IPS-18a (cell line): ENCODE results near the gene SPDYC.
"Not testable (repeated sequence)": the region's sequence is repeated elsewhere in the genome, so short reads cannot be mapped to it uniquely, and the experiment has no call there.

Experiments
- H3K27ac ChIP-seq: one replicate; pipeline ENCODE4 v1.5.1; 2013; ENCODE audit warnings: low read length
- H3K27me3 ChIP-seq: one replicate; pipeline ENCODE4 v1.6.1; 2013; ENCODE audit warnings: mild to moderate bottlenecking, low read length; ENCODE audit not compliant: control insufficient read depth, insufficient read depth
- H3K36me3 ChIP-seq: one replicate; pipeline ENCODE4 v1.6.1; 2013; ENCODE audit warnings: low read depth, low read length; ENCODE audit not compliant: control insufficient read depth
- H3K4me1 ChIP-seq: one replicate; pipeline ENCODE4 v1.6.1; 2013; ENCODE audit warnings: low read depth, low read length; ENCODE audit not compliant: control insufficient read depth
- H3K4me3 ChIP-seq: one replicate; pipeline ENCODE4 v1.5.1; 2013; ENCODE audit warnings: low read length
- H3K9ac ChIP-seq: one replicate; pipeline ENCODE4 v1.6.1; 2013; ENCODE audit warnings: mild to moderate bottlenecking, low read length, moderate library complexity
- H3K9me3 ChIP-seq: one replicate; pipeline ENCODE4 v1.6.1; 2013; ENCODE audit warnings: low read depth, low read length; ENCODE audit not compliant: control insufficient read depth

SPDYC gene

DNA sequence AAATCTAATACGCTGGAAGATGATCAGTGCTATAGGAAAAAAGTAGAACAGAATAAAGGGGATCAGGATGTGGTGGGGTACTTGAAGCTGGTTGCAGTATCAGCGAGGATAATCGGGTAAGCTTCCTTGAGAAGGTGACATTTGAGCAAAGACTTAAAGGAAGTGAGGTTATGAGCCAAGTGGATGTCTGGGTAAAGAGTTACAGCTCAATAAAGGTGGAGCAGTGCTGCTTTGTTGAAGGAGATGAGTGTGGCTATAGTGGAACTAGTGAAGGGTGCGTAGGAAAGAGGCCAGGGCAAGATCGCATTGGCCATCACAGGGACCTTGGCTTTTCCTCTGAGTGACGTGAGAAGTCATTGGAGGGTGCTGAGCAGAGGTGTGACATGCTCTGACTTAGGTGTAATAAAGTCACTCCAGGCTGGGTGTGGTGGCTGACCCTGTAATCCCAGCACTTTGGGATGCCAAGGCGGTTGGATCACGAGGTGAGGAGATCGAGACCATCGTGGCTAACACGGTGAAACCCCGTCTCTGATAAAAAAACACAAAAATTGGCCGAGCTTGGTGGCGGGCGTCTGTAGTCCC lies 33.4 kb upstream of the SPDYC start:
- no peaks in the 10 kb centered on the region for H3K9me3 ChIP-seq
- H3K4me3 ChIP-seq, result no peak overlapping the region
- no peak overlapping the region for H3K9ac ChIP-seq
- no peaks in the 10 kb centered on the region for H3K27me3 ChIP-seq
- H3K4me1 ChIP-seq, result peaks cover 4% of the 10 kb centered on the region
- H3K27ac ChIP-seq, result no peak overlapping the region
- H3K36me3 ChIP-seq, result peaks cover 4% of the 10 kb centered on the region

DNA sequence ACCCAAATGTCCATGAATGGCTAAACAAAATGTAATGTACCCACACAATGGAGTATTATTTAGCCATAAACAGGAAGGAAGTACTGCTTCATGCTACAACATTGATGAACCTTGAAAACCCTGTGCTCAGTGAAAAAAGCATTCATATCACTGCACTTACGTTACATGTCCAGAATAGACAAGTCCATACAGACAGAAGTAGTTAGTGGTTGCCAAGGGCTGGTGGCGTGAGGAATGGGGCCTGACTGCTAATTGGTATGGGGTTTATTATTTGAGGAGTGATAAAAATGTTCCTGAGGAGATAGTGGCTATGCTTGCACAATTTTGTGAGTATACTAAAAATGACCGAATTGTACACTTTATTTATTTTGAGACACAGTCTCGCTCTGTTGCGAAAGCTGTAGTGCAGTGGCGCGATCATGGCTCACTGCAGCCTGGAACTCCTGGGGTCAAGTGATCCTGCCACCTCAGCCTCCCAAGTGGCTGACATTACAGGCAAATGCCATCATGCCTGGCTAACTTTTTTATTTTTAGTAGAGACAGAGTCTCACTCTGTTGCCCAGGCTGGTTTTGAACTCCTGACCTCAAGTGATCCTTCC lies 28.0 kb upstream of the SPDYC start:
- H3K4me3 ChIP-seq, result no peak overlapping the region
- H3K27me3 ChIP-seq, result no peaks in the 10 kb centered on the region
- no peaks in the 10 kb centered on the region for H3K36me3 ChIP-seq
- H3K27ac ChIP-seq, result no peak overlapping the region
- H3K4me1 ChIP-seq, result no peaks in the 10 kb centered on the region
- H3K9me3 ChIP-seq, result no peaks in the 10 kb centered on the region
- no peak overlapping the region for H3K9ac ChIP-seq

DNA sequence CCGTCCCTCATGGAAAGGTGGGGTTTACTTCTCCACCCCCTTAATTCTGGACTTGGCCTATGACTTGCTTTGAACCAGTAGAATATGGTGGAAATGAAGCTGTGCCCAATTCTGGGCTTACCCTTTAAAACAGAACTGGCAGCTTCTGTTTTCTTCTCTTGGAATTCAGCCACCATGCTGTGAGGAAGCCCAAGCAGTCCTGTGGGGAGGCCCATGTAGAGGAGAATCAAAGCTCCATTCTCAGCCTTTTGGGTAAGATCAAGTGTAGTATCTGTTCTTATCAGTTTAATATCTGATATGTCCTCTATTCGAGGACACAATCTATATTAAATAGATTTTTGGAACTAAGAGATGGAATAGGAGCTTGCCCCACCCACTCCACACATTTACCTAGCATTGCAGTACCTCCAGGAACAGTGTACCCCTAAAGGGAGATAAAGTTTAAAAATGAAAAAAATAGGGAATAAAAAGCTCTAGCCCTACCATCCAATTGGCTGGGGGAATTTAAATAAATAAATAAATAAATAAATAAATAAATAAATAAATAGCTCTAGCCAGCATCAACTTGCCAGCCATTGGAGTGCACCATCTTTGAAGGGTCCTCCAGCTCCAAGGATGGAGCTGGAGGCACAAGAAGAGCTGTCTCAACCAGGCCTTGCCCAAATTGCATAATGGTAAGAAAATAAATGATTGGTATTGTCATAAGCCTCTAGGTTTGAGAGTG lies 22.5 kb upstream of the SPDYC start:
- Histone ChIP-seq H3K4me3 (no peak overlapping the region), H3K4me1 (no peaks in the 10 kb centered on the region), H3K9ac (no peak overlapping the region), H3K27ac (no peak overlapping the region), H3K36me3 (no peaks in the 10 kb centered on the region), H3K9me3 (no peaks in the 10 kb centered on the region), H3K27me3 (peaks cover 4% of the 10 kb centered on the region)

DNA sequence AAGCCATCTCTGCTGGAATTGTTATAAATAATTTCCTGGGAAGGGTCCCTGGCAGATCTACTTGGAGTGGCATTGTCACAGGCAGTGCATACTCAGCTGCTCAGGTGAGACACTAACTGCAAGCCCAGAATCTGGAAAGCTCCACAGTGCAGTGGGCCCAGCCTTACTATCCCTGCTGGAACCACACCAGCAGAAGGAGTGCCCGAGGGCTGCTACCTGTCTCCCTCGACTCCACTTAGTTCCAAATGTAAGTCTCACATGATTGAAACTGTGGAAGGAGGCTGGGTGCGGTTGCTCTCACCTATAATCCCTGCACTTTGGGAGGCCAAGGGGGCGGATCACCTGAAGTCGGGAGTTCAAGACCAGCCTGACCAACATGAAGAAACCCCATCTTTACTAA lies 21.4 kb upstream of the SPDYC start:
- H3K9me3 ChIP-seq, result no peaks in the 10 kb centered on the region
- H3K27me3 ChIP-seq, result peaks cover 4% of the 10 kb centered on the region
- no peak overlapping the region for H3K27ac ChIP-seq
- no peaks in the 10 kb centered on the region for H3K4me1 ChIP-seq
- no peak overlapping the region for H3K4me3 ChIP-seq
- no peaks in the 10 kb centered on the region for H3K36me3 ChIP-seq
- H3K9ac ChIP-seq, result no peak overlapping the region

DNA sequence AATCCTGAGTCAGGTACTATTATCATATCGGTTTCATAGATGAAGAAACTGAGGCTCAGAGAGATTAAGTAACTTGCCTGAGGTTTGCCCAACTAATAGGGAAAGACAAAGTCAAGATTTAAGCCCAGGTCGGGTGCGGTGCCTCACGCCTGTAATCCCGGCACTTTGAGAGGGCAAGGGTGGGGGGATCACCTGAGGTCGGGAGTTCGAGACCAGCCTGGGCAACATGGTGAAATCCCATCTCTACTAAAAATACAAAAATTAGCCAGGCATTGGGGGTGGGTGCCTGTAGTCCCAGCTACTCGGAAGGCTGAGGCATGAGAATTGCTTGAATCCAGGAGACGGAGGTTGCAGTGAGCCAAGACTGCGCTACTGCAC lies 19.9 kb upstream of the SPDYC start:
- H3K9ac ChIP-seq, H3K4me1 ChIP-seq, H3K27me3 ChIP-seq, H3K36me3 ChIP-seq, H3K27ac ChIP-seq, H3K9me3 ChIP-seq, H3K4me3 ChIP-seq: not testable (repeated sequence)

DNA sequence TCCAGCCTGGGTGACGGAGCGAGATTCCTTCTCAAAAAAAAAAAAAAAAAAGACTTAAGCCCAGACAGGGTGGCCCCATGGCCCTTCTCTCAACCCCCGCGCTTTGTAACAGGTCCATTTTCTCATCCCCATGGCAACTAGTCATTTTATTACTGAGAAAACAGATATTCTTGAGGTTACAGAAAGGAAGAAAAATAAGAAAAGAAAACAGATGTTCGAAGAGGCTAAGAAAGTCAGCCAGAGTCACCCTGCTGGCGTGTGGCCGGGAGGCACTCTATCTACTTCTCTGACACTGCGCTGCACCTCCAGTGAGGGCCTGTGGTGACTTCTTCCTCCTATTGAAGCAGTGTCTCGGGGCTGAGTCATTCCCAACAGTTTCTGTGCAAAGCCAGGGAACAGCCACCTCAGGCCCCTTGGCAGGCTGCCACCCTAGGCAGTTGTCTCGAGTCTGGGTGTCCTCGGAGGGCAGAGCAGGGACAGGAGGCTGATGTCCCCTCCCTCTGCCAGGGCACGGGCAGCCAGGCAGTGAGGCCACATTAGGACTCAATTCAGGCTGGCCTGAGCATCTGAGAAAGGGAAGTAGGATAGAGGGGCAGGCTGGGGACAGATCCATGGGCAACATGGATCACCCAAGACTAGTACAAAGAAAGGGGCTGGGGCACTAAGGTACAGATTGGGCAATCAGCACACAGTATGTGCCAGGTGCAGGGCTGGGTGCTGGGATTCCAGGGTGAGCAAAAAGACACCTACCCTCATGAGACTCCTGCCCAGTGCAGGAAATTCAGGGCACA lies 19.3 kb upstream of the SPDYC start:
- Histone ChIP-seq H3K9ac (no peak overlapping the region), H3K27me3 (peaks cover 4% of the 10 kb centered on the region), H3K9me3 (no peaks in the 10 kb centered on the region), H3K27ac (no peak overlapping the region), H3K4me3 (no peak overlapping the region), H3K36me3 (no peaks in the 10 kb centered on the region), H3K4me1 (no peaks in the 10 kb centered on the region)

DNA sequence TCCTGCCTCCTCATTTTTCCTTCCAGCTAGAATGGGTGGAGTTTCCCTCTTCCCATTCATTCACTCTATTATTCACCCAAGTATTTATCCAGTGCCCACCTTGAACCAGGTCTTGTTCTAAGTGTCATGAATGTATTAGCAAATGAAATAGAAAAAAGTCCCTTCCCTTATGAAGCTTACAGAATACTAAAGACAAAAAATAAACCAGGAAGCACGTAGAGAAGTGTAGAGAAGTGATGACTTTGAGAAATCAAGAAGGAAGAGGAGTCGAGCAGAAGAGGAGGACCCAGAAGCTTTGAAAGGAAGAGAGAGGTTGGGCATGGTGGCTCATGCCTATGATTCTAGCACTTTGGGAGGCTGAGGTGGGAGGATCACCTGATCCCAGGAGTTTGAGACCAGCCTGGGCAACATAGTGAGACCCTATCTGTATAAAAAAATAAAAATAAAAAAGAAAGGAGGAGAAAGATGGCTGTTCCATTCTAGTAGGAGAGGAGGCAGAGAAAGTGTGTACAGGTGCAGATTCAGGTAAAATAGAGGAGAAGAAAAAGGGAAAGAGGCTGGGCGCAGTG lies 18.6 kb upstream of the SPDYC start:
- Histone ChIP-seq H3K4me1 (no peaks in the 10 kb centered on the region), H3K27me3 (peaks cover 4% of the 10 kb centered on the region), H3K36me3 (no peaks in the 10 kb centered on the region), H3K27ac (no peak overlapping the region), H3K9me3 (no peaks in the 10 kb centered on the region), H3K4me3 (no peak overlapping the region), H3K9ac (no peak overlapping the region)

DNA sequence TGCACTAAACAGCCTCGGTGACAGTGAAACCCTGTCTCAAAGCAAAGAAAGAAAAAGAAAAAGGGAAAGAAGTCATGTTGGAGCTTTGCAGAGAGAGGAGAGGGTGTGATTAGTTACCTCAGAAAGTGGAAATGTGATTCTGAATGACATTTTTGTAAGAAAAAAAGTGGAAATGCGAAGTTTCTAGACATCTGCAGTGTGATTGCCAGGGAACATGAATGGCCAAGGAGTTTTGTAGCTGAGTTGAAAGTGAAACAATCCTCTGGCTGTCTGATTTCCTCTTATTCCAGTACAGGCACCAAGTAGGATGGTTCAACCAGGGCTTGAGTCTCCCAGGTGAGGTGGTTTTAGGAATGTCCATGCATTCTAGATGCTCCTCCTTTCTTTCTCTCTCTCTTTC lies 17.9 kb upstream of the SPDYC start:
- Histone ChIP-seq H3K9ac (no peak overlapping the region), H3K4me3 (no peak overlapping the region), H3K27ac (no peak overlapping the region), H3K27me3 (peaks cover 4% of the 10 kb centered on the region), H3K9me3 (no peaks in the 10 kb centered on the region), H3K4me1 (no peaks in the 10 kb centered on the region), H3K36me3 (no peaks in the 10 kb centered on the region)

DNA sequence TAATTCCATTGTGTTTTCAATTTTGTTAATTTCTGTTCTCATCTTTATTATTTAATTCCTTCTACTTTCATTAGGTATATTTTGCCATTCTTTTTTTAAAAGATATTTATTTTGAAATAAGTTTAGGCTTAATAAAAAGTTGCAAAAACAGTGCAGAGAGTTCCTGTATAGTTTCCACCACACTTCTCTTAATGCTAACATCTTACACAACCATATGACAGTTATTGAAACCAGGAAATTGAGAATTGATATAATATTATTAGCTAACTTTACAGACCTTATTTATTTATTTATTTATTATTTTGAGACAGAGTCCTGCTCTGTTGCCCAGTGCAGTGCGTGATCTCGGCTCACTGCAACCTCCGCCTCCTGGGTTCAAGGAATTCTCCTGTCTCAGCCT lies 13.8 kb upstream of the SPDYC start:
- Histone ChIP-seq H3K27ac (no peak overlapping the region), H3K4me1 (no peaks in the 10 kb centered on the region), H3K9me3 (no peaks in the 10 kb centered on the region)

DNA sequence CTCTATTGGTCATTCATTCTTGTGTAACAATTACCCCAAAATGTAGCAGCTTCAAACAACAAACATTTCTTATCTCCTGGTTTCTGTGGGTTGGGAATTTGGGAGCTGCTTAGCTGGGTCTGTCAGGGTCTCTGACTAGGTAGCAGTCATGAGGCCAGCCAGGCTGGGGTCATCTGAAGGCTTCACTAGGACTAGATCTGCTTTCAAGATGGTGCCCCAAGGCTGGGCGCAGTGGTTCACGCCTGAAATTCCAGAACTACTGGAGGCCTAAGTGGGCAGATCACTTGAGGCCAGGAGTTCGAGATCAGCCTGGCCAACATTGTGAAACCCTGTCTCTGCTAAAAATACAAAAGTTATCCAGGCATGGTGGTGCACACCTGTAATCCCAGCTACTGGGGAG lies 13.1 kb upstream of the SPDYC start:
- H3K9ac ChIP-seq, result no peak overlapping the region
- H3K36me3 ChIP-seq, result no peaks in the 10 kb centered on the region
- no peaks in the 10 kb centered on the region for H3K9me3 ChIP-seq
- H3K27ac ChIP-seq, result no peak overlapping the region
- no peaks in the 10 kb centered on the region for H3K4me1 ChIP-seq
- H3K4me3 ChIP-seq, result no peak overlapping the region
- H3K27me3 ChIP-seq, result peaks cover 4% of the 10 kb centered on the region

More for the DNA sequence above, 13.8 kb upstream of the SPDYC start:
- Histone ChIP-seq H3K36me3 (no peaks in the 10 kb centered on the region), H3K27me3 (peaks cover 4% of the 10 kb centered on the region), H3K4me3 (no peak overlapping the region), H3K9ac (no peak overlapping the region)

DNA sequence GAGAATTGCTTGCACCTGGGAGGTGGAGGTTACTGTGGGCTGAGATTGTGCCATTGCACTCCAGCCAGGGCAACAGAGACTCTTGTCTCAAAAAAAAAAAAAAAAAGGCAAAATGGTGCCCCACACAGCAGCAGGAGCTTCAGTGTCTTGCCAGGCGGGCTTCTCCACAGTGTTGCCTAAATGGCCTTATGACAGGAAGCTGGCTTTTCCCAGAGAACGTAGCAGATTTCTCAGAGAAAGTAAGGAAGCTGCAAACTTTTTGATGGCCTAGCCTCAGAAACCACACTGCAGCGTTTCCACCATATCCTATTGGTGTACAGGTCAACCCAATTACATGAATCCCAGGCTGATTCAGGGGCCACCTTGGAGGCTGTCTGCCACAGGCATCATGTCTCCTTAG lies 12.7 kb upstream of the SPDYC start:
- Histone ChIP-seq H3K27ac (no peak overlapping the region), H3K27me3 (no peaks in the 10 kb centered on the region), H3K9ac (no peak overlapping the region), H3K4me3 (no peak overlapping the region), H3K36me3 (no peaks in the 10 kb centered on the region), H3K4me1 (no peaks in the 10 kb centered on the region), H3K9me3 (no peaks in the 10 kb centered on the region)
